Measurements from ENCODE around the gene AP1M1.

AP1M1 gene

GRCh38 chr19:16185768-16186123 lies 12.0 kb upstream of the AP1M1 start:
- no peak for DNase-seq

DNA sequence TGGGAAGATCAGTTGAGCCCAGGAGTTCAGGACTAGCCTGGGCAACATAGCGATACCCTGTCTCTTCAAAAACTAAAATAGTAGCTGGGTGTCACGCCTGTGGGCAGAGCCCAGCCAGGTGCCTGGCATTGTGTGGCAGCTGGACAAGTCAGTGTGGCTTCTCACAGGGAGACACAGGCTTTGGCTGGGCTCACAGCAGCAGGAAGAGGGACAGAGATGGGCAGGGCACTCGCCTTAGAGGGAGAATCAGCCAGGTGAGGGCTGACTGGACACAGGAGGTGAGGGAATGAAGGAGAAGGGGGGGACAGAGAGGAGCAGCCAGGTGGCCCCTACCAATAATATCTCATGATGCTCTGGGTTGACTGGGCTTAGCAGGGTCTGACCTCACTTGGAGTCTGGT lies 9.2 kb upstream of the AP1M1 start:
- no peak for DNase-seq

DNA sequence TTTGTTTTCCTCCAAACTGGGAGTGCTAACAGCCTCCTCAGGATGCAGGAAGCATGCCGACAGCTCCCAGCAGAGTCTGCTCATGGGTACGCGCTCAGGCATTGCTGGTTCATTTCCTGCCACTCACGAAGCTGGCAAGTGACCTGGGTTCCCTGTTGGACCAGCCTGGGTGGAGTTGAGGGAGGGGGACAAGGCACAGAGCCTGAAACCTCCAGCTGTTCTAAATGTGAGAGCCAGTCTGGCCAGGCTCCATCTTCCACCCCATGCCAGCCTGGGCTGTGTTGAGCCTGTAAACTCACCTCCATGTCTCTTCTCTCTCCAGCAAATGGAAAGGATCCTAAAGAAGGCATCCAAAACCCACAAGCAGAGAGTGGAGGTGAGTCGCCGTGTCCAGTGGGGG lies 7.5 kb upstream of the AP1M1 start:
- no peak for DNase-seq

GRCh38 chr19:16190736-16191135 lies 7.0 kb upstream of the AP1M1 start:
- DNase-seq = no peak

- DNase-seq = no peak
Measured at GRCh38 chr19:16191216-16191908, 6.3 kb upstream of the AP1M1 start.

GRCh38 chr19:16193466-16193865 lies 4.2 kb upstream of the AP1M1 start:
- no peak for DNase-seq

DNA sequence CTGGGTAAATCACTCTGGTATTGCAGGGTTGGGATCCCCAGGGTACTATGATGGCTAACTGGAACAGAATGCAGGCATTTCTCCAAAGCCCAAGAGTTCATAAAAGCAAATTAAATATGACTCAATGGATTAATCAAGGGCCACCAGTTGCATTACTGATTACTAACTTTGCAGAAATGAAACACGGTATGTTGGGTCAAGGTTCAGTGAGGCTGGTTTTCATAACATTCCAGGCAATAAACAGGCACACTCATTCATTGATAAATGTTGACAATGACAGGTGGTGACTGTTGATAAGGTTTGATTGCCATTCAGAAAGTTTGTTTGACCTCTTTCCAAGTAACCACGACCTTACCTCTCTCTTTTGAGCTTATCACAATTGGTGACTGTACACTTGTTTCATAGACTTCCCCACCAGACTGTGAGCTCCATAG lies 506 bp upstream of the AP1M1 start:
- DNase-seq = no peak

DNA sequence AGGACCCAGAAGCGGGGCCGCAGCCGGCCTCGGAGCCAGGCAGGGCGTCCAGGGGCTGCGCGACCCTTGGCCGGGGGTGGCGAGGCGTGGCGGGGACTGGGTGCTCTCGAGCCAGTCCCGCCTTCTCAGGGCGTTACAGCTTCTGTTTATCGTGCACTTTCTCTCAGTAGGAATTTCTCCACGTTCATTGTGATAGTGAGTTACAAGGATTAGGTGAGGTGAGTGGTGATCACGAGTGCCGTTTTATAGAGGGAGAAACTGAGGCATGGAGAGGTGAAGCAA lies 600 bp downstream of the AP1M1 start:
- no peak for DNase-seq

DNA sequence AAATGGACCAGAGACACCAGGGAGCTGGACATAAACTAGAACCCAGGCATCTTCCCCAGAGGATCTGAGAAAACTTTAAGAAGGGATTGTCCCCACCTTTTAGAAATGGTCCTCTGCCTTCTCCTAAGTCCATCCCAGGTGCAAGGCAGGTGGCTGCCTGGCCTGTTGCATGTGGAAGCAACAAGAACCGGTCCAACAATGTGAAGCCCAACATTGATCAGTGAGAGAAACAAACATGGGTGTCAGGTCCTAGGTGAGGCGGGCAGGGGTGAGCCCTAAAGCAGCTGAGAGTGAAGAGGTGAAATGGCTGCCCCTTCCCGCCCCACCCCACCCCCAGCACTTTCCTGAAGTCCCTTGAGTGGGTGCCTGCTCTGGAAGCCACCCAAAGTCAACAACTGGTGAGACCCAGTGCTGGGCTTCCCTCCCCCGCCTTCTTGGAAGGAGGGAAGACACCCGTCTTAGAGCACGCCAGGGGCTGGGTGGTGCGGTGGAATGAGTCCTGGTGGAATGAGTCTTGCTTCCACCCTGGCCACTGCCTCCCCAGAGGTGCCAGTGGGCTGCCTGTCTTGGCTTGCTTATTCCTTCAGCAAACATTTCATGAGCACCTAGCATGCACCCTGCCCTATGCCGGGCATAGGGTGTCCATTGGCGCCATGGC lies 1.7 kb downstream of the AP1M1 start:
- DNase-seq = no peak

DNA sequence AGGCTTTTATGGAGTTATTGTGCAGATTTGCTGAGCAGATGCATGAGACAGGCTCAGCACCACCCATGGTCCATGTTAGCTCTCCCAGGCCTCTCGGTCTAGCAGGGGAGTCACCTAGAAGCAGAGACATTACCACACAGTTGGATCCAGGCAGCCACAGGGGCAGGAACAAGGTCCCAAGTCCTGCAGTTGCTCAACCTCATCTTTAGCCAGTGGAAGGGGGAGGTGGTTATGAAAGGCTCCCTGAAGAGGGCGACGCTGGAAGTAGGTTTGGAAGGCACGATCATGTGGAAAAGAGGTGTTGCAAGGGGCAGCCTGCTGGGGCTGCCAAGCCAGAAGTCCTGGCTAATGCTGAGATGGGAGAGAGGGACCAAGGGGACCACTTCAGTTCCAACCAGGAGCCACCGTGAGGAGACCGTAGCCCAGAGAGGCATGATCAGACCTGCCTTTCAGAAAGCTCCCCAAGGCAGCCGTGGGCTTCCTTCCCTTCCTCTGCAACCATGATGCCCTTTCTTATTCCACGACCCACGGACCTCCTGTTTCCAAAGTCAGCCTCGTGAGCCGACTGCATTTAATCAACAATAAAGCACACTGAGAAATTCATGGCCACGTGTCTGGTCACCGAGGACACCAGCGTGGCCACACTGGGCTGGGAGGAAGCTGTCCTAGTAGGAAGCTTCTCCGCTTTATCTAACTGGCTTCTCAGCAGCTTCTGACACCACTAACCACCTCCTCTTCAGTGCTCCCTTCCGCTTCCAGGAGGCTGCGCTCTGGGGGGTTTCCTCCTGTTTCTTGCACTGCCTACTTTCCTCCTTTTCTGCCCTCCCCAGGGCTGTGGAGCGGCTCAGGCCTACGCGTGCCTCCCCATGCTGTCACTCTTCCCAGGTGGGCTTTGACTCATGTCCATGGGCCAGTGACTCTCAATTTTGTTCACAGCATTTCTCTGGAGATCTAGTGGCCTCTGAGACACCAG lies 2.6 kb downstream of the AP1M1 start:
- DNase-seq = no peak

DNA sequence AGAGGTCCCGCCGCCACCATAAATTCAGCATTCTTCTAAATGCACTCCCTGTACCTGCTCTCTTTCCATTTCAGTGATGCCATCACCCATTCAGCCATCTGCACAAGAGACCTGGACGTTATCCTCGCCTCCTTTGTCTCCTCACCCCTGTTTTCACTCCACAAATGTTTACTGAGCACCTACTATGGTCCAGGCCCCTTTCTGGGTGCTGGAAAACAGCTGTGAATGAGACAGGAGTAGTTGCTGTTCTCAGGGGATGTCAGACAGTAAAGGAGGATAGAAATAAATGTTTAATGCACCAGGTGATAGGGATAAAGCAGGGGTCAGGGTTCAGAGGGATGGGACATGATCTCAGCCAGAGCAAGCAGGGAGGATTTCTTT lies 3.3 kb downstream of the AP1M1 start:
- DNase-seq = no peak

DNA sequence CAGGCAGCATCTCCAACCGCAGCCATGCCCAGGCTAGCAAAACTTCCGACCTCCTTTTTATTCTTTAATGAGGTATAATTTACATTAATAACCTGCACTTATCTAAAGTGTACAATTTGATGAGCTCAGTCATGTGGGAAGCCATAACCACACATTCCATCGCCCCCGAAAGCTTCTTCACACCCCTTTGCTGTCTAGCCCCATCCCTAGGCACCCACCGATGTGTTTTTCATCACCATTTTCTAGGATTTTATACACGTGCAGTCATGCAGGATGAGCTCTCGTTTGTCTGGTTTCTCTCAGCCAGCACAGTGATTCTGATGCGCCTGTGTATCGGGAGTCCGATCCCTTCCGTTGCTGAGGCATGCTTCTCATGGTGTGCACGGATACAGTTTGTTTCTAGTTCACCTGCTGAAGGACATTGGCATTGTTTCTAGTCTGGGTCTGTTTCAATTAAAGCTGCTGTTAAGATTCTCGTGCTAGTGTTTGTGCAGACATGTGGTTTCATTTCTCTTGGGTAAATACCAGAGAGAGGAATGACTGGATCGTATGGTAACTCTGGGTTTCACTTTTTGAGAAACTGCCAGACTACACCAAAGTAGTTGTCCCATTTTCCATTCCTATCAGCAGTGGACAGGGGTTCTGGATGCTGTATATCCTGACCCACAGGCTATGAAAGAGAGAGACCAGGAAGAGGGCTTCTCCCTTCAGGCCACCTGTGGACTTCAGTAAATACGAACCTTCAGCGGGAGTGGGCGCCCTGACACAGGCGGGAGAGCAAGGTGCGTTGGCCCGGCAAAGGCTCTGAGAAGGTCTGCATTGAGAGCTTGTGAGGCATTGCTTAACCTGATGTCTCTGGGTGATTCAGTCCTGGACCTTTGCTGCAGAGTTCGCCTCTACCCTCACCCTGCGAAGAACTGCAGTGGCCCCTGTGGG lies 4.9 kb downstream of the AP1M1 start:
- DNase-seq = no peak

DNA sequence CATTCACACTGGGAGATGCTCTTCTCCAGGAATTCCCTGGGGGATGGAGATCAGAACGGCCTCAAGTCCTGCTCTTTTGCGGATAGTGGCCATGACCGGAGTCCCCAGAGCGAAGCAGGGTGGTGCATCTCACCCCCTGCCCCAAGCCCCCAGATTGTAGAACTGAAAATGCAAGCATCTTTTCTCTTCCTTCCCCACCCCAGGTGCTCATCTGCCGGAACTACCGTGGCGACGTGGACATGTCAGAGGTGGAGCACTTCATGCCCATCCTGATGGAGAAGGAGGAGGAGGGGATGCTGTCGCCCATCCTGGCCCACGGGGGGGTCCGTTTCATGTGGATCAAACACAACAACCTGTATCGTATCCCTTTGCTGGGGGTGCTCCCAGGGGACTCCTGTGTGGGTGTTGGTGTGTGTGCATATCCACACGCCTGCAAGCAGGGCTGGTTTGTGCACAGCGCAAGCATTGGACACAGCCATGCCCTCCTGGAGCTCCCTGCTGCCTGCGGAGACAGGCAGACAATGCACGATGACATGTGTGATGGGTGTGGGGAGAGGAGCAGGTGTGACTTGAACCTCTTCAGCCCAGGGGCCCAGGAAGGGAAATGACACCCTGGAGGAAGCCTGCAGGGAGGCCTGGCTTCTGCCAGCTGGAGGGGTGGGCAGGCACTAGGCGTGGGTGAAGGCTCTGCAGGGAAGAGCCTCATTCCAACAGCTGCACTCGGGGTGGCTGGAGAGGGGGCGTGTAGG lies 5.7 kb downstream of the AP1M1 start:
- DNase-seq = no peak

GRCh38 chr19:16204005-16204294 lies 6.2 kb downstream of the AP1M1 start:
- no peak for DNase-seq

GRCh38 chr19:16205205-16206045 lies 7.7 kb downstream of the AP1M1 start:
- no peak for DNase-seq

- DNase-seq = no peak
Measured at GRCh38 chr19:16206046-16206605, 8.4 kb downstream of the AP1M1 start.

GRCh38 chr19:16206637-16207036 lies 8.9 kb downstream of the AP1M1 start:
- no peak for DNase-seq

DNA sequence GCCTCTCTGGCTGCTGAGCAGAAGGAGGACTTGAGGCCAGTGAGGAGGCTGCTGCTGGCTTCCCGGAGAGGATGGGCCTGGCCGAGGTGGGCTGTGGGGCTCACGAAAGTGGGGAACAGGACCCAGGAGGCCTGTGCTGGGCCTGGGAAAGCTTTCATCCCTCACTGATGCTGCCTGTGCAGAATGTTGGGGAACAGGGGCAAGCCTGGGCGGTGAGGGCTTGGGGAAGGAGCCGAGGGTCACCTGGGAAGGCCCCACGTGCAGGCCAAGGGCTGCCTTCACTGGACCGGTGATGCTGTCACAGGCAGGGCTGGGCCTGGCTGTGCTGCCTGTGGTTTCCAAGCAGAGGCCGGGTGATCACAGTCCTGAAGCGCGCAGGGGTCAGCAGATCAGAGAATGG lies 9.4 kb downstream of the AP1M1 start:
- no peak for DNase-seq

- no peak for DNase-seq
Measured at GRCh38 chr19:16207490-16208025, 9.8 kb downstream of the AP1M1 start.

GRCh38 chr19:16208064-16208759 lies 10.5 kb downstream of the AP1M1 start:
- DNase-seq = no peak
